ENCODE data around the gene GNA12.
"Not testable (repeated sequence)": the region's sequence is repeated elsewhere in the genome, so short reads cannot be mapped to it uniquely, and the experiment has no call there.

GRCh38 chr7:2737005-2737743, 106.9 kb downstream of the GNA12 start:
- TF ChIP-seq, protein P1, sequence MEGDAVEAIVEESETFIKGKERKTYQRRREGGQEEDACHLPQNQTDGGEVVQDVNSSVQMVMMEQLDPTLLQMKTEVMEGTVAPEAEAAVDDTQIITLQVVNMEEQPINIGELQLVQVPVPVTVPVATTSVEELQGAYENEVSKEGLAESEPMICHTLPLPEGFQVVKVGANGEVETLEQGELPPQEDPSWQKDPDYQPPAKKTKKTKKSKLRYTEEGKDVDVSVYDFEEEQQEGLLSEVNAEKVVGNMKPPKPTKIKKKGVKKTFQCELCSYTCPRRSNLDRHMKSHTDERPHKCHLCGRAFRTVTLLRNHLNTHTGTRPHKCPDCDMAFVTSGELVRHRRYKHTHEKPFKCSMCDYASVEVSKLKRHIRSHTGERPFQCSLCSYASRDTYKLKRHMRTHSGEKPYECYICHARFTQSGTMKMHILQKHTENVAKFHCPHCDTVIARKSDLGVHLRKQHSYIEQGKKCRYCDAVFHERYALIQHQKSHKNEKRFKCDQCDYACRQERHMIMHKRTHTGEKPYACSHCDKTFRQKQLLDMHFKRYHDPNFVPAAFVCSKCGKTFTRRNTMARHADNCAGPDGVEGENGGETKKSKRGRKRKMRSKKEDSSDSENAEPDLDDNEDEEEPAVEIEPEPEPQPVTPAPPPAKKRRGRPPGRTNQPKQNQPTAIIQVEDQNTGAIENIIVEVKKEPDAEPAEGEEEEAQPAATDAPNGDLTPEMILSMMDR (IDR thresholded peaks at IDR 0.05; ENCODE audit: low read depth, low read length, poor library complexity, severe bottlenecking) = not testable (repeated sequence)
- TF ChIP-seq EZH2phosphoT487 (IDR thresholded peaks at IDR 0.05; ENCODE audit: borderline replicate concordance, low read length) = not testable (repeated sequence)
